Mesodermal cell (in vitro differentiated cells): ENCODE data around the gene ST7.
A peak's percentile ranks its signal among the peaks of the same experiment; 100 is the strongest.

Source experiments
- H3K27ac ChIP-seq: 2 replicates; pipeline ENCODE4 v1.7.0; 2013; ENCODE audit warnings: mild to moderate bottlenecking, low read depth, low read length, moderate library complexity; ENCODE audit not compliant: severe bottlenecking
- H3K36me3 ChIP-seq: 2 replicates; pipeline ENCODE4 v1.7.1; 2013; ENCODE audit warnings: mild to moderate bottlenecking, low read length, moderate library complexity; ENCODE audit not compliant: control insufficient read depth, insufficient read depth
- H3K4me1 ChIP-seq: one replicate; pipeline ENCODE4 v1.7.1; 2013; ENCODE audit warnings: mild to moderate bottlenecking, low read length; ENCODE audit not compliant: insufficient read depth, control insufficient read depth, poor library complexity, severe bottlenecking
- H3K4me3 ChIP-seq: 2 replicates; pipeline ENCODE4 v1.7.0; 2013; ENCODE audit warnings: low read length, control low read depth, mild to moderate bottlenecking; ENCODE audit not compliant: insufficient read depth, poor library complexity, severe bottlenecking; ENCODE audit errors: extremely low read depth
- H3K9me3 ChIP-seq: 2 replicates; pipeline ENCODE4 v1.7.1; 2013; ENCODE audit warnings: mild to moderate bottlenecking, low read length, moderate library complexity; ENCODE audit not compliant: control insufficient read depth
- WGBS, 2 experiments: methylation state at CpG; one replicate each; pipeline ENCODE4 v1.1.5; 2013; ENCODE audit warnings: missing lambda C conversion rate in 2 of 2; ENCODE audit not compliant: insufficient coverage in 2 of 2; 5-methylcytosine and 5-hydroxymethylcytosine counted together

Gene ST7

GRCh38 chr7:117139397-117139984 is 186.2 kb downstream of the ST7 start:
- H3K36me3 ChIP-seq = peaks cover 21% of the 10 kb centered on the region
- peaks cover 10% of the 10 kb centered on the region for H3K4me1 ChIP-seq
- 67 to 83% methylated on average over 2 of the region's 3 CpGs for WGBS, 2 experiments
- H3K27ac ChIP-seq = no peak overlapping the region
- H3K9me3 ChIP-seq = no peaks in the 10 kb centered on the region
- H3K4me3 ChIP-seq = no peak overlapping the region

- Histone ChIP-seq H3K9me3 (no peaks in the 10 kb centered on the region), H3K36me3 (peaks cover 14% of the 10 kb centered on the region), H3K4me3 (no peak overlapping the region), H3K4me1 (peaks cover 10% of the 10 kb centered on the region), H3K27ac (no peak overlapping the region)
- WGBS, 2 experiments = 95 to 100% methylated on average over 1 to 3 of the region's 3 CpGs
Observed at GRCh38 chr7:117140921-117141320, 187.6 kb downstream of the ST7 start.

GRCh38 chr7:117143066-117143465 is 189.8 kb downstream of the ST7 start:
- H3K4me3 ChIP-seq = no peak overlapping the region

GRCh38 chr7:117143580-117143979 is 190.3 kb downstream of the ST7 start:
- peak overlapping the region; percentile 30 for H3K27ac ChIP-seq
- H3K4me3 ChIP-seq = no peak overlapping the region
- WGBS, 2 experiments = 100% methylated on average over 1 to 2 of the region's 2 CpGs
- peaks cover 7% of the 10 kb centered on the region for H3K36me3 ChIP-seq
- H3K9me3 ChIP-seq = no peaks in the 10 kb centered on the region
- no peaks in the 10 kb centered on the region for H3K4me1 ChIP-seq

More at GRCh38 chr7:117143066-117143465, 189.8 kb downstream of the ST7 start:
- peak overlapping the region; percentile 30 for H3K27ac ChIP-seq
- H3K9me3 ChIP-seq = no peaks in the 10 kb centered on the region
- H3K4me1 ChIP-seq = no peaks in the 10 kb centered on the region
- H3K36me3 ChIP-seq = peaks cover 7% of the 10 kb centered on the region
- 62 to 71% methylated on average over 3 to 4 of the region's 4 CpGs for WGBS, 2 experiments

GRCh38 chr7:117145333-117145732 is 192.0 kb downstream of the ST7 start:
- Histone ChIP-seq H3K36me3 (peaks cover 7% of the 10 kb centered on the region), H3K9me3 (no peaks in the 10 kb centered on the region), H3K4me1 (no peaks in the 10 kb centered on the region), H3K27ac (no peak overlapping the region), H3K4me3 (no peak overlapping the region)
- WGBS, 2 experiments = 83 to 90% methylated on average over 1 of the region's 1 CpG

- no peaks in the 10 kb centered on the region for H3K9me3 ChIP-seq
- H3K4me3 ChIP-seq = no peak overlapping the region
- H3K36me3 ChIP-seq = peaks cover 7% of the 10 kb centered on the region
- WGBS, 2 experiments = 80% methylated on average over 1 of the region's 1 CpG; no CpG with 5 or more reads in 1 of the 2 experiments
- H3K27ac ChIP-seq = no peak overlapping the region
- H3K4me1 ChIP-seq = no peaks in the 10 kb centered on the region
Observed at GRCh38 chr7:117146059-117146458, 192.8 kb downstream of the ST7 start.

- 93 to 100% methylated on average over 2 to 3 of the region's 3 CpGs for WGBS, 2 experiments
Observed at GRCh38 chr7:117146511-117146910, 193.2 kb downstream of the ST7 start.

GRCh38 chr7:117148971-117149370 is 195.7 kb downstream of the ST7 start:
- H3K27ac ChIP-seq = no peak overlapping the region

More at GRCh38 chr7:117146511-117146910, 193.2 kb downstream of the ST7 start:
- Histone ChIP-seq H3K36me3 (peaks cover 6% of the 10 kb centered on the region), H3K9me3 (no peaks in the 10 kb centered on the region), H3K27ac (peak overlapping the region; percentile 29), H3K4me1 (no peaks in the 10 kb centered on the region), H3K4me3 (no peak overlapping the region)

GRCh38 chr7:117149692-117150091 is 196.4 kb downstream of the ST7 start:
- Histone ChIP-seq H3K36me3 (no peaks in the 10 kb centered on the region), H3K27ac (no peak overlapping the region), H3K9me3 (no peaks in the 10 kb centered on the region), H3K4me3 (no peak overlapping the region), H3K4me1 (peaks cover 3% of the 10 kb centered on the region)
- WGBS, 2 experiments = 80% methylated on average over 1 of the region's 3 CpGs; no CpG with 5 or more reads in 1 of the 2 experiments

More at GRCh38 chr7:117148971-117149370, 195.7 kb downstream of the ST7 start:
- Histone ChIP-seq H3K4me3 (no peak overlapping the region), H3K36me3 (no peaks in the 10 kb centered on the region), H3K4me1 (peaks cover 3% of the 10 kb centered on the region), H3K9me3 (no peaks in the 10 kb centered on the region)
- WGBS, 2 experiments = 87 to 93% methylated on average over 3 to 4 of the region's 4 CpGs

GRCh38 chr7:117152213-117153007 is 199.1 kb downstream of the ST7 start:
- Histone ChIP-seq H3K27ac (peak overlapping the region; percentile 7), H3K4me3 (no peak overlapping the region), H3K36me3 (no peaks in the 10 kb centered on the region), H3K9me3 (no peaks in the 10 kb centered on the region), H3K4me1 (peaks cover 3% of the 10 kb centered on the region)
- WGBS, 2 experiments = 90 to 100% methylated on average over 2 of the region's 3 CpGs
